ENCODE results near the gene VPS54. TPM values are rescaled to one million over a fixed set of nuclear protein-coding genes. Genes with fewer than 3 reads are reported as not detected.

VPS54 gene
- total RNA-seq, 1 experiment from 2014 or later = 14.6 TPM

DNA sequence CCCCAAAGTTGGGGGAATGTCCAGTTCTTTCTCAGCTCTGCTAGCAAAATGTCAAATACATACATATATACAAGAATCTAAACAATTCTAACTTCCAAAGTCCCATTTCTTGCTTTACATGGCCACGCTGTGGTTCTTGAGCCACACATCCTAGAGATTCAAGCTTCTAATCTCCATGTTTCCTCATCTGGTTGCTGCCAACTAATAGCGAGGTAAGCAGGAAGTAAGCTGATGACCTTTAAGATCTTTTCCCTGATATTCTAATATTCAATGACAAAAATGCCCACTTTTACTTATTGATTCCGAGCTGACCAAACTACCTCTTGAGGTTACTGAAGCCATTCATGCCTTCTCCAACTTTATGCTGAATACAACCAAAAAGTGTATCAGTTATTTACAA is 3.3 kb downstream of the VPS54 start (continued):
- TF ChIP-seq PRDM15 (CRISPR knock-in tag; IDR thresholded peaks at IDR 0.05) (no peak), ZNF425 (CRISPR knock-in tag; conservative IDR thresholded peaks at IDR 0.05) (no peak), ZNF512 (CRISPR knock-in tag; IDR thresholded peaks at IDR 0.05; ENCODE audit: borderline replicate concordance) (no peak), AFF4 (CRISPR knock-in tag; IDR thresholded peaks at IDR 0.05; ENCODE audit: borderline replicate concordance) (no peak)

DNA sequence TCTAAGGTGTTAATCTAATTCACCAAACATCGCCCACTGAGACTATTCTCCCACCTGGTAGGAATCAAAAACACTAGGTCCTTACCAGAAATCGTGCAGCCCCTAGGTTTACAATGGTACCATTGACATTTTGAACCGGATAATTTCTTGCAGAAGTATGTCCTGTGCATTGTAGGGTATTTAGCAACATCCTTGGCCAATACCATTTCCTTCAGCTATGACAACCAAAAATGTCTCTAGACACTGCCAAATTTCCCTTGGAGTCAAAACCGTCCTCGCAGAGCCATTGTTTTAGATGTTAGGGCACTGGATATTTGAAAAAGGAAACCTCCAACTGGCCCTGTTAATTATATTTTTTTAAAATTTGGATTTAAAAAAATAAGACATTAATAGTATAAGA is 3.8 kb downstream of the VPS54 start:
- H3K4me3 Mint-ChIP-seq = no peak overlapping the region
- H3K4me1 Mint-ChIP-seq = peaks cover 19% of the 10 kb centered on the region
- no peaks in the 10 kb centered on the region for H3K36me3 Mint-ChIP-seq
- no peak overlapping the region for H3K27ac Mint-ChIP-seq
- DNase-seq (ENCODE audit: low spot score) (no peak), ATAC-seq (no peak)
- H3K9me3 Mint-ChIP-seq = no peaks in the 10 kb centered on the region
- CTCF ChIA-PET = interaction anchor here (0.5 to 1.6 kb wide), 2 partner anchors 12 to 59 kb away, joined by 3 to 4 read pairs; no protein-coding TSS in a partner anchor
- POLR2A ChIA-PET = no interaction called here
- H3K27me3 Mint-ChIP-seq (ENCODE audit: low read depth) = no peaks in the 10 kb centered on the region
- TF ChIP-seq ZBTB21 (CRISPR knock-in tag; IDR thresholded peaks at IDR 0.05; ENCODE audit: borderline replicate concordance) = no peak
- TF ChIP-seq, protein P1, sequence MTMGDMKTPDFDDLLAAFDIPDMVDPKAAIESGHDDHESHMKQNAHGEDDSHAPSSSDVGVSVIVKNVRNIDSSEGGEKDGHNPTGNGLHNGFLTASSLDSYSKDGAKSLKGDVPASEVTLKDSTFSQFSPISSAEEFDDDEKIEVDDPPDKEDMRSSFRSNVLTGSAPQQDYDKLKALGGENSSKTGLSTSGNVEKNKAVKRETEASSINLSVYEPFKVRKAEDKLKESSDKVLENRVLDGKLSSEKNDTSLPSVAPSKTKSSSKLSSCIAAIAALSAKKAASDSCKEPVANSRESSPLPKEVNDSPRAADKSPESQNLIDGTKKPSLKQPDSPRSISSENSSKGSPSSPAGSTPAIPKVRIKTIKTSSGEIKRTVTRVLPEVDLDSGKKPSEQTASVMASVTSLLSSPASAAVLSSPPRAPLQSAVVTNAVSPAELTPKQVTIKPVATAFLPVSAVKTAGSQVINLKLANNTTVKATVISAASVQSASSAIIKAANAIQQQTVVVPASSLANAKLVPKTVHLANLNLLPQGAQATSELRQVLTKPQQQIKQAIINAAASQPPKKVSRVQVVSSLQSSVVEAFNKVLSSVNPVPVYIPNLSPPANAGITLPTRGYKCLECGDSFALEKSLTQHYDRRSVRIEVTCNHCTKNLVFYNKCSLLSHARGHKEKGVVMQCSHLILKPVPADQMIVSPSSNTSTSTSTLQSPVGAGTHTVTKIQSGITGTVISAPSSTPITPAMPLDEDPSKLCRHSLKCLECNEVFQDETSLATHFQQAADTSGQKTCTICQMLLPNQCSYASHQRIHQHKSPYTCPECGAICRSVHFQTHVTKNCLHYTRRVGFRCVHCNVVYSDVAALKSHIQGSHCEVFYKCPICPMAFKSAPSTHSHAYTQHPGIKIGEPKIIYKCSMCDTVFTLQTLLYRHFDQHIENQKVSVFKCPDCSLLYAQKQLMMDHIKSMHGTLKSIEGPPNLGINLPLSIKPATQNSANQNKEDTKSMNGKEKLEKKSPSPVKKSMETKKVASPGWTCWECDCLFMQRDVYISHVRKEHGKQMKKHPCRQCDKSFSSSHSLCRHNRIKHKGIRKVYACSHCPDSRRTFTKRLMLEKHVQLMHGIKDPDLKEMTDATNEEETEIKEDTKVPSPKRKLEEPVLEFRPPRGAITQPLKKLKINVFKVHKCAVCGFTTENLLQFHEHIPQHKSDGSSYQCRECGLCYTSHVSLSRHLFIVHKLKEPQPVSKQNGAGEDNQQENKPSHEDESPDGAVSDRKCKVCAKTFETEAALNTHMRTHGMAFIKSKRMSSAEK (CRISPR knock-in tag; IDR thresholded peaks at IDR 0.05; ENCODE audit: borderline replicate concordance) = no peak
- no peak for TF ChIP-seq NR1H2 (CRISPR knock-in tag; IDR thresholded peaks at IDR 0.05)
- TF ChIP-seq, protein P2, sequence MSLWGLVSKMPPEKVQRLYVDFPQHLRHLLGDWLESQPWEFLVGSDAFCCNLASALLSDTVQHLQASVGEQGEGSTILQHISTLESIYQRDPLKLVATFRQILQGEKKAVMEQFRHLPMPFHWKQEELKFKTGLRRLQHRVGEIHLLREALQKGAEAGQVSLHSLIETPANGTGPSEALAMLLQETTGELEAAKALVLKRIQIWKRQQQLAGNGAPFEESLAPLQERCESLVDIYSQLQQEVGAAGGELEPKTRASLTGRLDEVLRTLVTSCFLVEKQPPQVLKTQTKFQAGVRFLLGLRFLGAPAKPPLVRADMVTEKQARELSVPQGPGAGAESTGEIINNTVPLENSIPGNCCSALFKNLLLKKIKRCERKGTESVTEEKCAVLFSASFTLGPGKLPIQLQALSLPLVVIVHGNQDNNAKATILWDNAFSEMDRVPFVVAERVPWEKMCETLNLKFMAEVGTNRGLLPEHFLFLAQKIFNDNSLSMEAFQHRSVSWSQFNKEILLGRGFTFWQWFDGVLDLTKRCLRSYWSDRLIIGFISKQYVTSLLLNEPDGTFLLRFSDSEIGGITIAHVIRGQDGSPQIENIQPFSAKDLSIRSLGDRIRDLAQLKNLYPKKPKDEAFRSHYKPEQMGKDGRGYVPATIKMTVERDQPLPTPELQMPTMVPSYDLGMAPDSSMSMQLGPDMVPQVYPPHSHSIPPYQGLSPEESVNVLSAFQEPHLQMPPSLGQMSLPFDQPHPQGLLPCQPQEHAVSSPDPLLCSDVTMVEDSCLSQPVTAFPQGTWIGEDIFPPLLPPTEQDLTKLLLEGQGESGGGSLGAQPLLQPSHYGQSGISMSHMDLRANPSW (CRISPR knock-in tag; conservative IDR thresholded peaks at IDR 0.05; ENCODE audit: low read depth) = no peak
- no peak for TF ChIP-seq ZNF512 (CRISPR knock-in tag; IDR thresholded peaks at IDR 0.05; ENCODE audit: borderline replicate concordance)
- TF ChIP-seq NR3C1 (CRISPR knock-in tag; conservative IDR thresholded peaks at IDR 0.05; ENCODE audit: low read depth) = no peak
- no peak for TF ChIP-seq PRRX2 (CRISPR knock-in tag; IDR thresholded peaks at IDR 0.05)

All from WTC11 (cell line).